BE2C (cell line): ENCODE results near the gene SORBS1.

Experiments used
- DNase-seq: peaks from one replicate; pipeline ENCODE4 v3.0.0-alpha.2; 2020
- H3K27me3 ChIP-seq: fragments of 250-450 bp; sonication (Bioruptor Pico); 2 replicates; pipeline ENCODE4 v1.5.1; 2020; ENCODE audit warnings: mild to moderate bottlenecking
- H3K36me3 ChIP-seq: fragments of 250-450 bp; sonication (Bioruptor Pico); 2 replicates; pipeline ENCODE4 v1.5.1; 2020; ENCODE audit warnings: mild to moderate bottlenecking
- H3K4me1 ChIP-seq: fragments of 250-450 bp; sonication (Bioruptor Pico); 2 replicates; pipeline ENCODE4 v1.5.1; 2020
- H3K4me3 ChIP-seq: 2 replicates; pipeline ENCODE4 v1.5.1; 2011; ENCODE audit warnings: low read depth, low read length
- H3K9me3 ChIP-seq: fragments of 250-450 bp; sonication (Bioruptor Pico); 2 replicates; pipeline ENCODE4 v1.5.1; 2020
- CTCF ChIP-seq: IDR thresholded peaks from 2 replicates; pipeline ENCODE4 v1.5.1; 2012; ENCODE audit warnings: mild to moderate bottlenecking, low read depth, low read length

The SORBS1 gene

DNA sequence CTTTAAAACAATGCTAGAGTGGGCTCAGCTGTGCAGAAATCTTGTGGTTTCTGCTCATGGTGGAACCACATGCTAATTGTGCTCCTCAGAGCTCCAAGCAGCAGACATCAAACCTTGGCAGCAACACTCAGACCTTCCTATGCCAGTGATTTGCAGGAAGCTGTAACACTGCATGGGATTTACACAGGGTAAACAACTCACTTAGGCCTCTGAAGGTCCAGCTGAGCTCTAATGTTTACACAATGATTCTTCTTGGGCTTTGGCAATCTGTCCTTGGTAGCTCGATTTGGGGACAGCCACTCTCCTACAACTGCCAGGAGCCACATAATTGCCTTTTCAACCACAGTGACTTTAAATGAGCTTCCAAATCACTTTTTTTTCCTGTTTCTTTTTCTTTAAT lies 172.6 kb downstream of the SORBS1 start:
- Histone ChIP-seq H3K36me3 (no peaks in the 10 kb centered on the region), H3K4me3 (no peak overlapping the region), H3K27me3 (no peaks in the 10 kb centered on the region; the same call in 1 of the 2 replicates), H3K9me3 (no peaks in the 10 kb centered on the region), H3K4me1 (no peaks in the 10 kb centered on the region)
- no peak for DNase-seq
- TF ChIP-seq CTCF, result no peak

GRCh38 chr10:95388109-95388471 lies 173.1 kb downstream of the SORBS1 start:
- H3K27me3 ChIP-seq, result no peaks in the 10 kb centered on the region; the same call in 1 of the 2 replicates
- H3K4me1 ChIP-seq, result no peaks in the 10 kb centered on the region
- TF ChIP-seq CTCF, result no peak
- H3K4me3 ChIP-seq, result no peak overlapping the region
- no peaks in the 10 kb centered on the region for H3K36me3 ChIP-seq
- no peaks in the 10 kb centered on the region for H3K9me3 ChIP-seq
- DNase-seq, result no peak

- no peaks in the 10 kb centered on the region; the same call in 1 of the 2 replicates for H3K27me3 ChIP-seq
Observed at GRCh38 chr10:95384011-95384704, 177.0 kb downstream of the SORBS1 start.

GRCh38 chr10:95382596-95382995 lies 178.6 kb downstream of the SORBS1 start:
- Histone ChIP-seq H3K27me3 (no peaks in the 10 kb centered on the region; the same call in 1 of the 2 replicates), H3K4me1 (no peaks in the 10 kb centered on the region), H3K4me3 (no peak overlapping the region), H3K9me3 (no peaks in the 10 kb centered on the region), H3K36me3 (no peaks in the 10 kb centered on the region)
- no peak for DNase-seq
- TF ChIP-seq CTCF, result no peak

More at GRCh38 chr10:95384011-95384704, 177.0 kb downstream of the SORBS1 start:
- no peak for TF ChIP-seq CTCF
- no peaks in the 10 kb centered on the region for H3K36me3 ChIP-seq
- no peak for DNase-seq
- H3K4me1 ChIP-seq, result no peaks in the 10 kb centered on the region
- H3K4me3 ChIP-seq, result no peak overlapping the region
- H3K9me3 ChIP-seq, result no peaks in the 10 kb centered on the region

DNA sequence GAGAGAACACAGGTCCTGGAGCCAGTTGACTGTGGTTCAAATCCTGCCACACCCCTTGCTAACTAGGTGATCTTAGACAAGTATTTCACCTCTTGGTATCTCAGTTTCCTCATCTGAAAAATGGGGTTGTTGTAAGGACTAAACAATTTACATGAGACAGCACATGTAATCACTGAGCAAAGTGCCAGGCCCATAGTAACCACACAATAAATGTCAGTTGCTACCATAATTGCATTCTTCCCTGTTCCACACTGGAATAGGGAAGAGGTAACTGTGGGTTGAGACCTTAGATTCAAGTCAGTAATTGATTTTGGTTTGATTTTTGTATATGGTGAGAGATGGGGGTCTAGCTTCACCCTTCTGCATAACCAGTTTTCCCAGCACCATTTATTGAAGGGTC lies 179.0 kb downstream of the SORBS1 start:
- H3K9me3 ChIP-seq, result no peaks in the 10 kb centered on the region
- no peak for DNase-seq
- no peak overlapping the region for H3K4me3 ChIP-seq
- no peaks in the 10 kb centered on the region; the same call in 1 of the 2 replicates for H3K27me3 ChIP-seq
- no peaks in the 10 kb centered on the region for H3K4me1 ChIP-seq
- TF ChIP-seq CTCF, result no peak
- H3K36me3 ChIP-seq, result no peaks in the 10 kb centered on the region

- Histone ChIP-seq H3K4me1 (no peaks in the 10 kb centered on the region), H3K36me3 (no peaks in the 10 kb centered on the region), H3K4me3 (no peak overlapping the region), H3K27me3 (no peaks in the 10 kb centered on the region; the same call in 1 of the 2 replicates), H3K9me3 (no peaks in the 10 kb centered on the region)
- no peak for DNase-seq
- no peak for TF ChIP-seq CTCF
Observed at GRCh38 chr10:95377950-95378349, 183.2 kb downstream of the SORBS1 start.
